GM19372 (cell line): ENCODE results near the gene LDHB.
"Not testable (repeated sequence)": the region's sequence is repeated elsewhere in the genome, so short reads cannot be mapped to it uniquely, and the experiment has no call there.

Experiments
- ATAC-seq: cut with Tn5 transposase; IDR thresholded peaks from one replicate; pipeline ENCODE4 v1.9.1; 2021; ENCODE audit warnings: mild to moderate bottlenecking, low read depth, moderate library complexity; ENCODE audit not compliant: unreplicated experiment

Gene LDHB

GRCh38 chr12:21657326-21658077 is at the start of gene LDHB:
Gene LDHB (minus strand): TSS chr12:21657842. CDS start chr12:21654671, 3,171 bp downstream.
- ATAC-seq, result peak; percentile 93

GRCh38 chr12:21704847-21705246 is 47.2 kb upstream of the LDHB start:
- ATAC-seq, result no peak

GRCh38 chr12:21699851-21700250 is 42.2 kb upstream of the LDHB start:
- ATAC-seq, result no peak

GRCh38 chr12:21697904-21698630 is 40.4 kb upstream of the LDHB start:
- no peak for ATAC-seq

GRCh38 chr12:21696625-21697024 is 39.0 kb upstream of the LDHB start:
- ATAC-seq, result no peak

- no peak for ATAC-seq
Measured at GRCh38 chr12:21695986-21696385, 38.3 kb upstream of the LDHB start.

- ATAC-seq, result no peak
Measured at GRCh38 chr12:21694660-21695059, 37.0 kb upstream of the LDHB start.

GRCh38 chr12:21691515-21691914 is 33.9 kb upstream of the LDHB start:
- ATAC-seq, result no peak

GRCh38 chr12:21690704-21691368 is 33.2 kb upstream of the LDHB start:
- no peak for ATAC-seq

- ATAC-seq, result no peak
Measured at GRCh38 chr12:21683115-21683514, 25.5 kb upstream of the LDHB start.

- ATAC-seq, result no peak
Measured at GRCh38 chr12:21678959-21679358, 21.3 kb upstream of the LDHB start.

- ATAC-seq, result no peak
Measured at GRCh38 chr12:21677622-21678277, 20.1 kb upstream of the LDHB start.

- no peak for ATAC-seq
Measured at GRCh38 chr12:21677204-21677603, 19.6 kb upstream of the LDHB start.

- no peak for ATAC-seq
Measured at GRCh38 chr12:21676776-21677175, 19.1 kb upstream of the LDHB start.

GRCh38 chr12:21675641-21676040 is 18.0 kb upstream of the LDHB start:
- no peak for ATAC-seq

GRCh38 chr12:21675096-21675495 is 17.5 kb upstream of the LDHB start:
- ATAC-seq, result no peak

- not testable (repeated sequence) for ATAC-seq
Measured at GRCh38 chr12:21673830-21674552, 16.3 kb upstream of the LDHB start.

GRCh38 chr12:21672146-21672545 is 14.5 kb upstream of the LDHB start:
- no peak for ATAC-seq

- ATAC-seq, result no peak
Measured at GRCh38 chr12:21666722-21667121, 9.1 kb upstream of the LDHB start.

- ATAC-seq, result no peak
Measured at GRCh38 chr12:21665816-21666215, 8.2 kb upstream of the LDHB start.
